Liver (tissue), 9 donors: ENCODE results near the gene KRT27. TPM values are rescaled to one million over a fixed set of nuclear protein-coding genes. Genes with fewer than 3 reads are reported as not detected.

Experiments used
- DNase-seq: peaks from one replicate; pipeline ENCODE4 v3.0.0-alpha.2; 2017; ENCODE audit warnings: low spot score
- H3K27ac ChIP-seq, 2 donors: one replicate each; pipeline ENCODE4 v1.7.0; 2013; ENCODE audit warnings: inconsistent platforms in 2 of 2, low read length in 2 of 2, control low read depth in 1 of 2, low read depth in 1 of 2, mild to moderate bottlenecking in 1 of 2
- H3K27me3 ChIP-seq, 4 donors: one replicate each; pipeline versions ENCODE4 v1.6.1 to v1.7.0; 2013; ENCODE audit warnings: low read length in 3 of 4, inconsistent platforms in 1 of 4, mild to moderate bottlenecking in 1 of 4, moderate library complexity in 1 of 4; ENCODE audit not compliant: control insufficient read depth in 4 of 4, insufficient read depth in 4 of 4
- H3K36me3 ChIP-seq, 4 donors: one replicate each; pipeline versions ENCODE4 v1.6.1 to v1.7.0; 2013; ENCODE audit warnings: low read length in 3 of 4, mild to moderate bottlenecking in 3 of 4, low read depth in 1 of 4, moderate library complexity in 1 of 4; ENCODE audit not compliant: control insufficient read depth in 4 of 4, insufficient read depth in 3 of 4
- H3K4me1 ChIP-seq, 4 donors: one replicate each; pipeline versions ENCODE4 v1.6.1 to v1.7.0; 2013; ENCODE audit warnings: low read length in 3 of 4, mild to moderate bottlenecking in 3 of 4, moderate library complexity in 1 of 4; ENCODE audit not compliant: control insufficient read depth in 4 of 4, insufficient read depth in 4 of 4
- H3K4me3 ChIP-seq, 3 donors: one replicate each; pipeline versions ENCODE4 v1.6.1 to v1.7.0; 2013; ENCODE audit warnings: low read length in 3 of 3, control low read depth in 1 of 3, low read depth in 1 of 3, mild to moderate bottlenecking in 1 of 3
- H3K9ac ChIP-seq, 2 donors: one replicate each; pipeline ENCODE4 v1.7.0; 2013; ENCODE audit warnings: low read length in 2 of 2, mild to moderate bottlenecking in 2 of 2, moderate library complexity in 2 of 2, control low read depth in 1 of 2, low read depth in 1 of 2
- H3K9me3 ChIP-seq, 4 donors: one replicate each; pipeline versions ENCODE4 v1.6.1 to v1.7.0; 2013; ENCODE audit warnings: low read length in 3 of 4; ENCODE audit not compliant: control insufficient read depth in 4 of 4
- CTCF ChIP-seq: fragments of 150-350 bp; IDR thresholded peaks from 2 replicates; pipeline ENCODE4 v1.5.1; 2017; ENCODE audit warnings: improper control_type of control experiment, low read depth, low read length; ENCODE audit not compliant: missing input control
- EGR1 ChIP-seq, 2 donors: IDR thresholded peaks; 2 replicates each; pipeline ENCODE4 v1.6.1; 2016 to 2018; ENCODE audit warnings: antibody characterized with exemption in 2 of 2, low read depth in 2 of 2
- FOXA1 ChIP-seq: IDR thresholded peaks from 2 replicates; pipeline ENCODE4 v1.6.1; 2016; ENCODE audit warnings: antibody characterized with exemption
- FOXA2 ChIP-seq: IDR thresholded peaks from 2 replicates; pipeline ENCODE4 v1.6.1; 2016; ENCODE audit warnings: antibody characterized with exemption
- GABPA ChIP-seq, 2 donors: IDR thresholded peaks in 1 of 2; conservative IDR thresholded peaks in 1 of 2; 2 replicates each; pipeline ENCODE4 v1.6.1; 2016; ENCODE audit warnings: antibody characterized with exemption in 2 of 2, mild to moderate bottlenecking in 1 of 2, moderate library complexity in 1 of 2
- HNF4A ChIP-seq, 2 donors: conservative IDR thresholded peaks; 2 replicates each; pipeline ENCODE4 v1.6.1; 2016; ENCODE audit warnings: antibody characterized with exemption in 2 of 2, mild to moderate bottlenecking in 2 of 2
- JUND ChIP-seq, 2 donors: IDR thresholded peaks; 2 replicates each; pipeline ENCODE4 v1.6.1; 2016; ENCODE audit warnings: antibody characterized with exemption in 2 of 2
- MAX ChIP-seq: IDR thresholded peaks from 2 replicates; pipeline ENCODE4 v1.6.1; 2016; ENCODE audit warnings: antibody characterized with exemption
- NR2F2 ChIP-seq: IDR thresholded peaks from 2 replicates; pipeline ENCODE4 v1.6.1; 2016; ENCODE audit warnings: antibody characterized with exemption
- REST ChIP-seq: IDR thresholded peaks from 2 replicates; pipeline ENCODE4 v1.6.1; 2016; ENCODE audit warnings: antibody characterized with exemption, mild to moderate bottlenecking
- RXRA ChIP-seq, 2 donors: IDR thresholded peaks; 2 replicates each; pipeline ENCODE4 v1.6.1; 2017 to 2018; ENCODE audit warnings: antibody characterized with exemption in 2 of 2, mild to moderate bottlenecking in 1 of 2
- SP1 ChIP-seq: IDR thresholded peaks from 2 replicates; pipeline ENCODE4 v1.6.1; 2018; ENCODE audit warnings: antibody characterized with exemption, mild to moderate bottlenecking
- TAF1 ChIP-seq: conservative IDR thresholded peaks from 2 replicates; pipeline ENCODE4 v1.6.1; 2016; ENCODE audit warnings: antibody characterized with exemption, mild to moderate bottlenecking
- YY1 ChIP-seq: IDR thresholded peaks from 2 replicates; pipeline ENCODE4 v1.6.1; 2016; ENCODE audit warnings: antibody characterized with exemption, mild to moderate bottlenecking
- WGBS: extraction: QIAGEN DNeasy Blood & Tissue Kit; methylation state at CpG from one replicate; pipeline ENCODE4 v1.1.7; 2013; 5-methylcytosine and 5-hydroxymethylcytosine counted together
- polyA plus RNA-seq, 2 donors: library from polyadenylated mRNA; stranded (reverse) in 1 of 2; unstranded in 1 of 2; fragments of 200-250 nt in 1 of 2; fragments of >200 nt in 1 of 2; fragmentation: Nextera tagmentation in 1 of 2; extraction: Ambion mirVana in 1 of 2; gene quantifications; one replicate each; pipeline versions ENCODE4 v1.2.1 to v1.2.3, GENCODE V29; 2013 to 2015
- total RNA-seq, 2 donors: library from RNA; depleted of rRNA; stranded (reverse); fragments of >200 nt; gene quantifications; one replicate each; pipeline ENCODE4 v1.2.3, GENCODE V29; 2014
- donor health status: healthy.
- donor health status: healthy.
- donor health status: healthy.
- donor health status: healthy.
- donor health status: healthy.

Gene KRT27
- total and polyA plus RNA-seq, 4 donors: not detected

GRCh38 chr17:40812639-40813038 lies 30.3 kb upstream of the KRT27 start:
- Histone ChIP-seq H3K36me3 (peaks cover 0 to 3% (median 1%) of the 10 kb centered on the region in 4 donors), H3K27me3 (peaks cover 0 to 10% (median 4%) of the 10 kb centered on the region in 4 donors), H3K4me1 (no peaks in the 10 kb centered on the region), H3K9ac (no peak overlapping the region), H3K27ac (no peak overlapping the region), H3K9me3 (no peaks in the 10 kb centered on the region), H3K4me3 (no peak overlapping the region)
- DNase-seq: no peak
- WGBS: 85% methylated on average over 3 of the region's 3 CpGs
- TF ChIP-seq REST (no peak), SP1 (no peak), RXRA (IDR thresholded peaks at IDR 0.05) (no peak), FOXA2 (no peak), FOXA1 (no peak), MAX (no peak), JUND (IDR thresholded peaks at IDR 0.05) (no peak), TAF1 (no peak), HNF4A (conservative IDR thresholded peaks at IDR 0.05) (no peak)

GRCh38 chr17:40810494-40810893 lies 28.1 kb upstream of the KRT27 start:
- Histone ChIP-seq H3K9ac (no peak overlapping the region), H3K27me3 (peaks cover 0 to 15% (median 4%) of the 10 kb centered on the region in 4 donors), H3K9me3 (no peaks in the 10 kb centered on the region), H3K4me1 (no peaks in the 10 kb centered on the region), H3K4me3 (no peak overlapping the region), H3K36me3 (no peaks in the 10 kb centered on the region), H3K27ac (no peak overlapping the region)
- WGBS: 79% methylated on average over 6 of the region's 6 CpGs
- TF ChIP-seq MAX (no peak), GABPA (IDR thresholded peaks at IDR 0.05 in 1 of 2, conservative IDR thresholded peaks at IDR 0.05 in 1 of 2) (no peak), RXRA (IDR thresholded peaks at IDR 0.05) (no peak), REST (no peak), YY1 (no peak), FOXA1 (no peak), CTCF (no peak), NR2F2 (no peak), HNF4A (conservative IDR thresholded peaks at IDR 0.05) (no peak), EGR1 (IDR thresholded peaks at IDR 0.05; ENCODE audit: low read depth in 2 of 2) (no peak), TAF1 (no peak)
- DNase-seq: no peak
